GM23338 (cell line): Measurements from ENCODE around the gene CYRIA. TPM values are rescaled to one million over a fixed set of nuclear protein-coding genes. Genes with fewer than 3 reads are reported as not detected.

Experiments
- ATAC-seq: fragments of 200-7000 bp; cut with Tn5 transposase; 3 replicates; pipeline ENCODE4 v1.9.1; 2020
- DNase-seq: peaks from one replicate; pipeline ENCODE4 v3.0.0-alpha.2; 2015; ENCODE audit warnings: low spot score
- H2AFZ ChIP-seq: fragments of 200-600 bp; sonication (generic); 2 replicates; pipeline ENCODE4 v1.8.0; 2016; ENCODE audit warnings: antibody characterized with exemption, mild to moderate bottlenecking, moderate library complexity
- H3F3A ChIP-seq: fragments of 200-600 bp; sonication (generic); replicated peaks from 2 replicates; pipeline ENCODE4 v1.8.0; 2017; ENCODE audit warnings: antibody characterized with exemption, mixed run types, low read depth
- H3K27ac ChIP-seq: fragments of 200-600 bp; sonication (generic); 2 replicates; pipeline ENCODE4 v1.6.1; 2016; ENCODE audit warnings: low read depth
- H3K27me3 ChIP-seq: fragments of 200-600 bp; sonication (generic); 2 replicates; pipeline ENCODE4 v1.8.0; 2016; ENCODE audit warnings: mild to moderate bottlenecking, mixed run types, moderate library complexity; ENCODE audit not compliant: insufficient read depth
- H3K36me3 ChIP-seq: fragments of 200-600 bp; sonication (generic); 2 replicates; pipeline ENCODE4 v1.8.0; 2016; ENCODE audit warnings: mild to moderate bottlenecking; ENCODE audit not compliant: insufficient read depth
- H3K4me1 ChIP-seq: fragments of 200-600 bp; sonication (generic); 2 replicates; pipeline ENCODE4 v1.8.0; 2016; ENCODE audit warnings: mild to moderate bottlenecking, moderate library complexity; ENCODE audit not compliant: insufficient read depth
- H3K4me2 ChIP-seq: fragments of 200-600 bp; sonication (generic); 2 replicates; pipeline ENCODE4 v1.7.1; 2017; ENCODE audit warnings: mixed run types
- H3K4me3 ChIP-seq: fragments of 200-600 bp; sonication (generic); 2 replicates; pipeline ENCODE4 v1.6.1; 2016; ENCODE audit warnings: mixed run types
- H3K79me2 ChIP-seq: fragments of 200-600 bp; sonication (generic); replicated peaks from 2 replicates; pipeline ENCODE4 v1.8.0; 2017; ENCODE audit warnings: mild to moderate bottlenecking; ENCODE audit not compliant: insufficient read depth
- H3K9me2 ChIP-seq: fragments of 200-600 bp; sonication (generic); 2 replicates; pipeline ENCODE4 v1.8.0; 2017; ENCODE audit not compliant: insufficient read depth
- H4K20me1 ChIP-seq: fragments of 200-600 bp; sonication (generic); replicated peaks from 2 replicates; pipeline ENCODE4 v1.8.0; 2017; ENCODE audit warnings: mild to moderate bottlenecking; ENCODE audit not compliant: insufficient read depth
- H3K27ac Mint-ChIP-seq: 2 replicates; pipeline ENCODE4 v1.8.0; 2020; ENCODE audit warnings: inconsistent platforms, mild to moderate bottlenecking, moderate library complexity, mixed read lengths
- H3K27me3 Mint-ChIP-seq: 3 replicates; pipeline ENCODE4 v1.8.0; 2022; ENCODE audit warnings: low read depth, mild to moderate bottlenecking, moderate library complexity, mixed read lengths, inconsistent platforms; ENCODE audit not compliant: insufficient read depth, poor library complexity
- H3K36me3 Mint-ChIP-seq: 3 replicates; pipeline ENCODE4 v1.8.0; 2021; ENCODE audit warnings: low read depth, mild to moderate bottlenecking, inconsistent platforms, moderate library complexity, mixed read lengths
- H3K4me1 Mint-ChIP-seq: 3 replicates; pipeline ENCODE4 v1.8.0; 2020; ENCODE audit warnings: mild to moderate bottlenecking, inconsistent platforms, mixed read lengths
- H3K4me3 Mint-ChIP-seq: 3 replicates; pipeline ENCODE4 v1.8.0; 2021; ENCODE audit warnings: moderate library complexity, mild to moderate bottlenecking, inconsistent platforms, mixed read lengths
- H3K9me3 Mint-ChIP-seq: 3 replicates; pipeline ENCODE4 v1.8.0; 2020; ENCODE audit warnings: moderate library complexity, mild to moderate bottlenecking, inconsistent platforms, mixed read lengths
- CREB1 ChIP-seq: fragments of 250-450 bp; sonication (Bioruptor Pico); IDR thresholded peaks from 2 replicates; pipeline ENCODE4 v1.5.0; 2020; ENCODE audit warnings: low read depth, mild to moderate bottlenecking, moderate library complexity
- EZH2 ChIP-seq: fragments of 200-600 bp; sonication (generic); IDR thresholded peaks from one replicate; pipeline ENCODE4 v1.8.0; 2017; ENCODE audit warnings: antibody characterized with exemption, mild to moderate bottlenecking, low read depth; ENCODE audit not compliant: unreplicated experiment
- EZH2phosphoT487 ChIP-seq: fragments of 200-600 bp; sonication (generic); IDR thresholded peaks from one replicate; pipeline ENCODE4 v1.8.1; 2018; ENCODE audit warnings: antibody characterized with exemption; ENCODE audit not compliant: unreplicated experiment
- POLR2AphosphoS5 ChIP-seq: IDR thresholded peaks from 2 replicates; pipeline ENCODE4 v1.6.1; 2016; ENCODE audit warnings: antibody characterized with exemption, low read depth
- ZNF114 ChIP-seq: fragments of 250-450 bp; sonication (Bioruptor Pico); IDR thresholded peaks from 2 replicates; pipeline ENCODE4 v1.5.0; 2020; ENCODE audit warnings: mild to moderate bottlenecking, moderate library complexity
- ZNF331 ChIP-seq: fragments of 250-450 bp; sonication (Bioruptor Pico); IDR thresholded peaks from 2 replicates; pipeline ENCODE4 v1.5.0; 2020; ENCODE audit warnings: low read depth, mild to moderate bottlenecking, moderate library complexity
- polyA plus RNA-seq: library from polyadenylated mRNA; unstranded; fragments of >200 nt; fragmentation: Nextera tagmentation; extraction: Ambion mirVana; gene quantifications from 2 replicates; pipeline ENCODE4 v1.2.1, GENCODE V29; 2016
- total RNA-seq: library from RNA; depleted of rRNA; stranded (reverse); fragments of >200 nt; shearing (Covaris generic); gene quantifications from 2 replicates; pipeline ENCODE4 v1.2.3, GENCODE V29; 2014
- TF ChIP-seq, protein P1 (sequence below): IDR thresholded peaks from one replicate; pipeline ENCODE4 v1.6.1; 2018; ENCODE audit warnings: antibody characterized with exemption; ENCODE audit not compliant: unreplicated experiment
- TF ChIP-seq, protein P2 (sequence below): fragments of 250-450 bp; sonication (Bioruptor Pico); IDR thresholded peaks from 2 replicates; pipeline ENCODE4 v1.5.0; 2020; ENCODE audit warnings: mild to moderate bottlenecking, moderate library complexity

CYRIA gene
- total and polyA plus RNA-seq, 2 experiments from 2014 or later: 3.0 to 5.3 TPM

DNA sequence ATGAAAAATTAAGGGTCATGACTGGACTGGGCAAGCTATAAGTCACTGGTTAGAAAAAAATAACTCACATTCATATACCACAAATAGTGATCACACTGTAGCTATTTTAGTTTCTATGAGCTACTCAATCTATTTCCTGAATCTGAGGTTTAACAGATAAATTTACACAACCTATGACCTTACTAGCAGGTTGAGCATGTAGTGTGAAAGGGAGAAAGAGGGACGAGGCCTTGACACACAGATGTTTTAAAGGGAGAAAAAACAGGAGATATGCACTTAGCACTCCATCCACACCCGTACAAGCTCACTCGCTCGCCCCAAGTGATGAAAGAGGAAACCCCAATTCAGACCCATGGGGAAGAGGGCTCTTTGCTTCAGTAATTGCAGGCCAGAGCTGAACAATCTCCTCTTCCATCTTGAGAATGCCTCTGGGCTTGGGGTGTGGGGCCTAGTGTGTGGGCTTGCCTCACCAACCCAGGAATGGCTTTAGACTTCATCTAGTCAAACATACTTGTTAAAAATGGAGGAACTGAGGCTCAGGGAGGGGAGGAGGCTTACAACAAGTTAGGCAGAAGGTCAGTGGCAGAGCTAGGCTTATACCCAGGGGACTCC is 10.7 kb downstream of the CYRIA start:
- H3K4me3 ChIP-seq: no peak overlapping the region
- H3K27me3 Mint-ChIP-seq: peaks cover 3% of the 10 kb centered on the region
- H3K9me3 Mint-ChIP-seq: no peaks in the 10 kb centered on the region
- no peaks in the 10 kb centered on the region for H3K36me3 ChIP-seq
- H3K4me1 Mint-ChIP-seq: peaks cover 27% of the 10 kb centered on the region
- H3F3A ChIP-seq: no peaks in the 10 kb centered on the region
- H2AFZ ChIP-seq: no peak overlapping the region
- no peak overlapping the region for H3K27ac ChIP-seq
- H3K4me1 ChIP-seq: peaks cover 7% of the 10 kb centered on the region
- H3K9me2 ChIP-seq: no peaks in the 10 kb centered on the region
- H3K27ac Mint-ChIP-seq: no peak overlapping the region
- ATAC-seq (no peak), DNase-seq (no peak)
- H3K4me2 ChIP-seq: no peak overlapping the region
- no peak overlapping the region for H3K4me3 Mint-ChIP-seq
- H4K20me1 ChIP-seq: no peaks in the 10 kb centered on the region
- H3K79me2 ChIP-seq: no peaks in the 10 kb centered on the region
- no peaks in the 10 kb centered on the region for H3K27me3 ChIP-seq
- H3K36me3 Mint-ChIP-seq: no peaks in the 10 kb centered on the region
- TF ChIP-seq, protein P1, sequence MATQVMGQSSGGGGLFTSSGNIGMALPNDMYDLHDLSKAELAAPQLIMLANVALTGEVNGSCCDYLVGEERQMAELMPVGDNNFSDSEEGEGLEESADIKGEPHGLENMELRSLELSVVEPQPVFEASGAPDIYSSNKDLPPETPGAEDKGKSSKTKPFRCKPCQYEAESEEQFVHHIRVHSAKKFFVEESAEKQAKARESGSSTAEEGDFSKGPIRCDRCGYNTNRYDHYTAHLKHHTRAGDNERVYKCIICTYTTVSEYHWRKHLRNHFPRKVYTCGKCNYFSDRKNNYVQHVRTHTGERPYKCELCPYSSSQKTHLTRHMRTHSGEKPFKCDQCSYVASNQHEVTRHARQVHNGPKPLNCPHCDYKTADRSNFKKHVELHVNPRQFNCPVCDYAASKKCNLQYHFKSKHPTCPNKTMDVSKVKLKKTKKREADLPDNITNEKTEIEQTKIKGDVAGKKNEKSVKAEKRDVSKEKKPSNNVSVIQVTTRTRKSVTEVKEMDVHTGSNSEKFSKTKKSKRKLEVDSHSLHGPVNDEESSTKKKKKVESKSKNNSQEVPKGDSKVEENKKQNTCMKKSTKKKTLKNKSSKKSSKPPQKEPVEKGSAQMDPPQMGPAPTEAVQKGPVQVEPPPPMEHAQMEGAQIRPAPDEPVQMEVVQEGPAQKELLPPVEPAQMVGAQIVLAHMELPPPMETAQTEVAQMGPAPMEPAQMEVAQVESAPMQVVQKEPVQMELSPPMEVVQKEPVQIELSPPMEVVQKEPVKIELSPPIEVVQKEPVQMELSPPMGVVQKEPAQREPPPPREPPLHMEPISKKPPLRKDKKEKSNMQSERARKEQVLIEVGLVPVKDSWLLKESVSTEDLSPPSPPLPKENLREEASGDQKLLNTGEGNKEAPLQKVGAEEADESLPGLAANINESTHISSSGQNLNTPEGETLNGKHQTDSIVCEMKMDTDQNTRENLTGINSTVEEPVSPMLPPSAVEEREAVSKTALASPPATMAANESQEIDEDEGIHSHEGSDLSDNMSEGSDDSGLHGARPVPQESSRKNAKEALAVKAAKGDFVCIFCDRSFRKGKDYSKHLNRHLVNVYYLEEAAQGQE: no peak
- TF ChIP-seq EZH2 (no peak), CREB1 (CRISPR knock-in tag) (no peak)

DNA sequence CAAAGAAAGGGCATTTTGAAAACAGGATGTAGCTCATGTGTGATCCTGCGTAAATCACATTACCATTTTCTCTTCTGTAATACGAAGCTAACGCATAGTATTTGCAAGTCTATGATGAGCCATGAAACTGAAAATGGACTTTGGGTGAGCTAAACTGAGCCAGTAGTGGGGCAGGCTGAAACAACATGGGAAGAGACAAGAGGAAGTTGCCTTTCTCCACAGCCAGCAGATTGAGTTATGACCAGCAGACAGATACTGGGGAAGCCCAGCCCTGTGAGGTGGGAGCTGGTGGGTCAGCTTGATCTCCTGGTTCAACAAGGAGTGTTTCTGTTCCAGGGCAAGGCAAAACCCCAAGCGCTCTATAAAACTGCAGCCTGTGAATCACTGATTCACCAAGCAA is 11.8 kb downstream of the CYRIA start:
- Mint-ChIP-seq H3K27me3 (peaks cover 5% of the 10 kb centered on the region), H3K4me1 (peaks cover 27% of the 10 kb centered on the region), H3K4me3 (no peak overlapping the region), H3K9me3 (no peaks in the 10 kb centered on the region), H3K36me3 (no peaks in the 10 kb centered on the region), H3K27ac (peak overlapping the region; percentile 0; the same call in 1 of the 2 replicates)
- no peak for DNase-seq
- H3K79me2 ChIP-seq: no peaks in the 10 kb centered on the region
- no peak overlapping the region for H3K4me3 ChIP-seq
- no peak for ATAC-seq
- H2AFZ ChIP-seq: no peak overlapping the region
- no peak overlapping the region for H3K27ac ChIP-seq
- H3K9me2 ChIP-seq: no peaks in the 10 kb centered on the region
- H3K4me1 ChIP-seq: peaks cover 7% of the 10 kb centered on the region
- no peak overlapping the region for H3K4me2 ChIP-seq
- no peaks in the 10 kb centered on the region for H4K20me1 ChIP-seq
- H3K27me3 ChIP-seq: no peaks in the 10 kb centered on the region
- H3F3A ChIP-seq: no peaks in the 10 kb centered on the region
- H3K36me3 ChIP-seq: no peaks in the 10 kb centered on the region
- no peak for TF ChIP-seq ZNF331 (CRISPR knock-in tag)
- TF ChIP-seq ZNF114 (CRISPR knock-in tag): no peak
- TF ChIP-seq, protein P2, sequence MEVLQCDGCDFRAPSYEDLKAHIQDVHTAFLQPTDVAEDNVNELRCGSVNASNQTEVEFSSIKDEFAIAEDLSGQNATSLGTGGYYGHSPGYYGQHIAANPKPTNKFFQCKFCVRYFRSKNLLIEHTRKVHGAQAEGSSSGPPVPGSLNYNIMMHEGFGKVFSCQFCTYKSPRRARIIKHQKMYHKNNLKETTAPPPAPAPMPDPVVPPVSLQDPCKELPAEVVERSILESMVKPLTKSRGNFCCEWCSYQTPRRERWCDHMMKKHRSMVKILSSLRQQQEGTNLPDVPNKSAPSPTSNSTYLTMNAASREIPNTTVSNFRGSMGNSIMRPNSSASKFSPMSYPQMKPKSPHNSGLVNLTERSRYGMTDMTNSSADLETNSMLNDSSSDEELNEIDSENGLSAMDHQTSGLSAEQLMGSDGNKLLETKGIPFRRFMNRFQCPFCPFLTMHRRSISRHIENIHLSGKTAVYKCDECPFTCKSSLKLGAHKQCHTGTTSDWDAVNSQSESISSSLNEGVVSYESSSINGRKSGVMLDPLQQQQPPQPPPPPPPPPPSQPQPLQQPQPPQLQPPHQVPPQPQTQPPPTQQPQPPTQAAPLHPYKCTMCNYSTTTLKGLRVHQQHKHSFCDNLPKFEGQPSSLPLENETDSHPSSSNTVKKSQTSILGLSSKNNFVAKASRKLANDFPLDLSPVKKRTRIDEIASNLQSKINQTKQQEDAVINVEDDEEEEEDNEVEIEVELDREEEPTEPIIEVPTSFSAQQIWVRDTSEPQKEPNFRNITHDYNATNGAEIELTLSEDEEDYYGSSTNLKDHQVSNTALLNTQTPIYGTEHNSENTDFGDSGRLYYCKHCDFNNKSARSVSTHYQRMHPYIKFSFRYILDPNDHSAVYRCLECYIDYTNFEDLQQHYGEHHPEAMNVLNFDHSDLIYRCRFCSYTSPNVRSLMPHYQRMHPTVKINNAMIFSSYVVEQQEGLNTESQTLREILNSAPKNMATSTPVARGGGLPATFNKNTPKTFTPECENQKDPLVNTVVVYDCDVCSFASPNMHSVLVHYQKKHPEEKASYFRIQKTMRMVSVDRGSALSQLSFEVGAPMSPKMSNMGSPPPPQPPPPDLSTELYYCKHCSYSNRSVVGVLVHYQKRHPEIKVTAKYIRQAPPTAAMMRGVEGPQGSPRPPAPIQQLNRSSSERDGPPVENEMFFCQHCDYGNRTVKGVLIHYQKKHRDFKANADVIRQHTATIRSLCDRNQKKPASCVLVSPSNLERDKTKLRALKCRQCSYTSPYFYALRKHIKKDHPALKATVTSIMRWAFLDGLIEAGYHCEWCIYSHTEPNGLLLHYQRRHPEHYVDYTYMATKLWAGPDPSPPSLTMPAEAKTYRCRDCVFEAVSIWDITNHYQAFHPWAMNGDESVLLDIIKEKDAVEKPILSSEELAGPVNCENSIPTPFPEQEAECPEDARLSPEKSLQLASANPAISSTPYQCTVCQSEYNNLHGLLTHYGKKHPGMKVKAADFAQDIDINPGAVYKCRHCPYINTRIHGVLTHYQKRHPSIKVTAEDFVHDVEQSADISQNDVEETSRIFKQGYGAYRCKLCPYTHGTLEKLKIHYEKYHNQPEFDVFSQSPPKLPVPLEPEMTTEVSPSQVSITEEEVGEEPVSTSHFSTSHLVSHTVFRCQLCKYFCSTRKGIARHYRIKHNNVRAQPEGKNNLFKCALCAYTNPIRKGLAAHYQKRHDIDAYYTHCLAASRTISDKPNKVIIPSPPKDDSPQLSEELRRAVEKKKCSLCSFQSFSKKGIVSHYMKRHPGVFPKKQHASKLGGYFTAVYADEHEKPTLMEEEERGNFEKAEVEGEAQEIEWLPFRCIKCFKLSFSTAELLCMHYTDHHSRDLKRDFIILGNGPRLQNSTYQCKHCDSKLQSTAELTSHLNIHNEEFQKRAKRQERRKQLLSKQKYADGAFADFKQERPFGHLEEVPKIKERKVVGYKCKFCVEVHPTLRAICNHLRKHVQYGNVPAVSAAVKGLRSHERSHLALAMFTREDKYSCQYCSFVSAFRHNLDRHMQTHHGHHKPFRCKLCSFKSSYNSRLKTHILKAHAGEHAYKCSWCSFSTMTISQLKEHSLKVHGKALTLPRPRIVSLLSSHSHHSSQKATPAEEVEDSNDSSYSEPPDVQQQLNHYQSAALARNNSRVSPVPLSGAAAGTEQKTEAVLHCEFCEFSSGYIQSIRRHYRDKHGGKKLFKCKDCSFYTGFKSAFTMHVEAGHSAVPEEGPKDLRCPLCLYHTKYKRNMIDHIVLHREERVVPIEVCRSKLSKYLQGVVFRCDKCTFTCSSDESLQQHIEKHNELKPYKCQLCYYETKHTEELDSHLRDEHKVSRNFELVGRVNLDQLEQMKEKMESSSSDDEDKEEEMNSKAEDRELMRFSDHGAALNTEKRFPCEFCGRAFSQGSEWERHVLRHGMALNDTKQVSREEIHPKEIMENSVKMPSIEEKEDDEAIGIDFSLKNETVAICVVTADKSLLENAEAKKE (CRISPR knock-in tag): no peak
- TF ChIP-seq, protein P1: no peak
- TF ChIP-seq POLR2AphosphoS5: no peak
- no peak for TF ChIP-seq EZH2phosphoT487
